Right lobe of liver (tissue), 6 donors: ENCODE measurements around the gene DPM1. TPM values are rescaled to one million over a fixed set of nuclear protein-coding genes. Genes with fewer than 3 reads are reported as not detected.

Experiments used
- ATAC-seq, 4 donors: fragments of 200-7000 bp; cut with Tn5 transposase; one replicate each; pipeline ENCODE4 v1.9.1; 2020; ENCODE audit warnings: mild to moderate bottlenecking in 4 of 4, moderate library complexity in 4 of 4
- DNase-seq, 3 donors: peaks; one replicate each; pipeline ENCODE4 v3.0.0-alpha.2; 2020
- H3K27ac ChIP-seq, 3 donors: fragments of 200-600 bp; one replicate each; pipeline ENCODE4 v1.8.0; 2022
- H3K27me3 ChIP-seq, 2 donors: fragments of 200-600 bp; one replicate each; pipeline ENCODE4 v1.8.0; 2022
- H3K36me3 ChIP-seq, 4 donors: fragments of 200-600 bp; sonication (generic) in 1 of 4; one replicate each; pipeline versions ENCODE4 v1.5.1 to v1.8.0; 2017 to 2022; ENCODE audit warnings: control low read depth in 1 of 4
- H3K4me1 ChIP-seq, 4 donors: fragments of 200-600 bp; sonication (generic) in 1 of 4; one replicate each; pipeline versions ENCODE4 v1.5.1 to v1.8.0; 2017 to 2022; ENCODE audit warnings: control low read depth in 1 of 4
- H3K4me3 ChIP-seq, 3 donors: fragments of 200-600 bp; one replicate each; pipeline ENCODE4 v1.8.0; 2022
- H3K9me3 ChIP-seq, 4 donors: fragments of 200-600 bp; sonication (generic) in 1 of 4; one replicate each; pipeline versions ENCODE4 v1.5.1 to v1.8.0; 2017 to 2022; ENCODE audit warnings: control low read depth in 1 of 4
- POLR2A ChIP-seq: fragments of 450-650 bp; IDR thresholded peaks from one replicate; pipeline ENCODE4 v1.6.1; 2017; ENCODE audit warnings: antibody characterized with exemption, mild to moderate bottlenecking
- WGBS: methylation state at CpG from one replicate; pipeline ENCODE4 v1.1.6; 2018; ENCODE audit warnings: low coverage, low lambda C conversion rate; ENCODE audit not compliant: insufficient coverage; ENCODE audit errors: missing lambda C conversion rate; 5-methylcytosine and 5-hydroxymethylcytosine counted together
- intact Hi-C, 2 donors: fragments of 100-400 bp; cut with DNase I; formaldehyde crosslinking; loops; one replicate each; pipeline versions ENCODE4 v1.11.2 to v1.14.1; 2022
- total RNA-seq, 6 experiments: library from RNA; depleted of rRNA in 2 of 6; stranded (reverse); fragments of >200 nt in 2 of 6; fragmentation: NEBNext Ultra II Directional in 3 of 6; extraction: Animal tissue kit (Norgen Biotek cat#: 25700) in 3 of 6; gene quantifications; one replicate each; pipeline versions ENCODE4 v1.1.0 to v1.2.4, GENCODE V29; 2016 to 2023
- TF ChIP-seq, protein P1 (sequence below), 4 donors: fragments of 200-600 bp in 3 of 4; fragments of 450-650 bp in 1 of 4; IDR thresholded peaks; one replicate each; pipeline versions ENCODE4 v1.5.1 to v1.8.0; 2016 to 2022; ENCODE audit warnings: antibody characterized with exemption in 4 of 4, mild to moderate bottlenecking in 2 of 4
- donor health status: DM: no; HTN: yes; CAD: no.
- donor health status: DM: no; HTN: no; CAD: no.
- donor health status: DM: no; HTN: no; CAD: no.
- donor health status: DM: no; HTN: yes; CAD: no.
- donor health status: DM: no; HTN: yes; CAD: no.

The DPM1 gene
- total RNA-seq, 6 experiments from 2014 or later = 16.6 to 40.4 (median 21.2) TPM

DNA sequence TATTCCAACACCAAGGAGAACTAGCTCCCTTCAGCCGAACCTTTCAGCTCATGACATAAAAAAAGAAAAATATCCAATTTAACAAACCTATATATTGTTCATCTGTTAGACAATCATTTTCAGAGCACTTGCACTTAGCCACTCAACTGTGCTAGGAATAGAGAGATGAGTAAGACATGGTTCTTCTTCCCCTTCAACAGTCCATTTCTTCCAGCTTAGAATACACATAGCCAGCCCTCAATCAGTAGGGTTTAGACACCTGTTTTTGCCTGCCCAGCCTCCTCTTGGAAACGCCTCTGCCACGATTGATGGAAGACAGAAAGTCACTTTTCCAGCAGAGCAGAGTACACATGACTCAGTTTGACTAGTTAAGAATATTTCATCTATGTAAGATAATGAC is 48.9 kb downstream of the DPM1 start:
- no peak for TF ChIP-seq POLR2A
- TF ChIP-seq, protein P1, sequence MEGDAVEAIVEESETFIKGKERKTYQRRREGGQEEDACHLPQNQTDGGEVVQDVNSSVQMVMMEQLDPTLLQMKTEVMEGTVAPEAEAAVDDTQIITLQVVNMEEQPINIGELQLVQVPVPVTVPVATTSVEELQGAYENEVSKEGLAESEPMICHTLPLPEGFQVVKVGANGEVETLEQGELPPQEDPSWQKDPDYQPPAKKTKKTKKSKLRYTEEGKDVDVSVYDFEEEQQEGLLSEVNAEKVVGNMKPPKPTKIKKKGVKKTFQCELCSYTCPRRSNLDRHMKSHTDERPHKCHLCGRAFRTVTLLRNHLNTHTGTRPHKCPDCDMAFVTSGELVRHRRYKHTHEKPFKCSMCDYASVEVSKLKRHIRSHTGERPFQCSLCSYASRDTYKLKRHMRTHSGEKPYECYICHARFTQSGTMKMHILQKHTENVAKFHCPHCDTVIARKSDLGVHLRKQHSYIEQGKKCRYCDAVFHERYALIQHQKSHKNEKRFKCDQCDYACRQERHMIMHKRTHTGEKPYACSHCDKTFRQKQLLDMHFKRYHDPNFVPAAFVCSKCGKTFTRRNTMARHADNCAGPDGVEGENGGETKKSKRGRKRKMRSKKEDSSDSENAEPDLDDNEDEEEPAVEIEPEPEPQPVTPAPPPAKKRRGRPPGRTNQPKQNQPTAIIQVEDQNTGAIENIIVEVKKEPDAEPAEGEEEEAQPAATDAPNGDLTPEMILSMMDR (IDR thresholded peaks at IDR 0.05) = no peak
- Histone ChIP-seq H3K36me3 (no peaks in the 10 kb centered on the region), H3K27ac (no peak overlapping the region), H3K27me3 (no peaks in the 10 kb centered on the region), H3K9me3 (no peaks in the 10 kb centered on the region), H3K4me3 (no peak overlapping the region), H3K4me1 (peaks cover 0 to 21% (median 2%) of the 10 kb centered on the region in 4 donors)
- WGBS = 92% methylated on average over 3 of the region's 3 CpGs
- intact Hi-C loops = no loop called here
- DNase-seq = no peak
- no peak for ATAC-seq

- H3K27me3 ChIP-seq = no peaks in the 10 kb centered on the region
- no peaks in the 10 kb centered on the region for H3K9me3 ChIP-seq
- H3K36me3 ChIP-seq = peaks cover 0 to 19% (median 7%) of the 10 kb centered on the region in 4 donors
- intact Hi-C loops = no loop called here
- H3K4me3 ChIP-seq = no peak overlapping the region
- ATAC-seq (no peak), DNase-seq (no peak)
- H3K27ac ChIP-seq = no peak overlapping the region
- WGBS = 88% methylated on average over 6 of the region's 6 CpGs
- TF ChIP-seq, protein P1 (IDR thresholded peaks at IDR 0.05) = no peak
- no peak for TF ChIP-seq POLR2A
- peaks cover 0 to 13% (median 0%) of the 10 kb centered on the region in 4 donors for H3K4me1 ChIP-seq
Measured at GRCh38 chr20:50904067-50904570, 54.2 kb downstream of the DPM1 start.

DNA sequence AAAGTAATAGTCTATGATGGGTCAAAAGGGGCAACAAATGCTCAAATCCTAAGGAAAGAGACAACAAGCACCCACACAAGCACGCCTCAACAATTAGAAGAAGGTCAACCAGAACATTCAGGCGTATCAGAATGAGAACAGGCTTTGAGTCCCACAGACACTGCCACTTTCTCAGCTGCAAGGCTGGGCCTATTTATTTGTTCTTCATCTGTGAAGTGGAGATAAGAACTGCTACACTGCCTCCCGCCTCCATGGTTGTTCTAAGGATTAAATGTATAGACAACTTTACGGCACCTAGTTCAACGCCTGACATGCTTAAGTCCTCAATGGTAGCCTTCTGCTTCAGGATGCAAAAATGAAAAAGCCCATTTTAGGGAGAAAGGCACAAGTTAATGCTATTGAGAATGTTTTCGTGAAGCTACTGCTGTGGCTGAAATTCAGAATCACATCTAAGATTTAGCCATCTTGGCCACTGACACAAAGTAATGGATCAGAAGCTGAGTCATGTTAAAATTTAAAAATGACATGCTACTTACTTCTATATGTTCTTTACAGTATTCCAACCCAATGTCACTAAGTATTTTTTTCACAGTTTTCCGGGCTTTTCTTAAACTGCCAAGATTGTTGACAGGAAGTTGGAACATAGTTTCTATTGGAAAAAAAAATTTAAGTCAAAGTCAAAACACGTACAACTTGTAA is 54.8 kb downstream of the DPM1 start:
- WGBS = 79% methylated on average over 8 of the region's 8 CpGs
- intact Hi-C loops = no loop called here
- ATAC-seq (no peak), DNase-seq (no peak)
- H3K27me3 ChIP-seq = no peaks in the 10 kb centered on the region
- no peak overlapping the region for H3K4me3 ChIP-seq
- H3K4me1 ChIP-seq = peaks cover 0 to 10% (median 0%) of the 10 kb centered on the region in 4 donors
- no peak overlapping the region for H3K27ac ChIP-seq
- no peaks in the 10 kb centered on the region for H3K9me3 ChIP-seq
- no peak for TF ChIP-seq POLR2A
- TF ChIP-seq, protein P1 (IDR thresholded peaks at IDR 0.05) = no peak
- peaks cover 0 to 20% (median 7%) of the 10 kb centered on the region in 4 donors for H3K36me3 ChIP-seq

GRCh38 chr20:50901301-50901700 is 57.0 kb downstream of the DPM1 start:
- no peak for DNase-seq
- H3K36me3 ChIP-seq = peaks cover 0 to 32% (median 7%) of the 10 kb centered on the region in 4 donors

More at GRCh38 chr20:50901301-50901700, 57.0 kb downstream of the DPM1 start:
- intact Hi-C loops = no loop called here
- peaks cover 0 to 4% (median 0%) of the 10 kb centered on the region in 4 donors for H3K4me1 ChIP-seq
- H3K27ac ChIP-seq = no peak overlapping the region
- no peak for ATAC-seq
- no peaks in the 10 kb centered on the region for H3K9me3 ChIP-seq
- no peaks in the 10 kb centered on the region for H3K27me3 ChIP-seq
- no peak overlapping the region for H3K4me3 ChIP-seq
- WGBS = 100% methylated on average over 1 of the region's 1 CpG
- no peak for TF ChIP-seq POLR2A
- TF ChIP-seq, protein P1 (IDR thresholded peaks at IDR 0.05) = no peak
